ENCODE results near the gene ATOH1.

DNA sequence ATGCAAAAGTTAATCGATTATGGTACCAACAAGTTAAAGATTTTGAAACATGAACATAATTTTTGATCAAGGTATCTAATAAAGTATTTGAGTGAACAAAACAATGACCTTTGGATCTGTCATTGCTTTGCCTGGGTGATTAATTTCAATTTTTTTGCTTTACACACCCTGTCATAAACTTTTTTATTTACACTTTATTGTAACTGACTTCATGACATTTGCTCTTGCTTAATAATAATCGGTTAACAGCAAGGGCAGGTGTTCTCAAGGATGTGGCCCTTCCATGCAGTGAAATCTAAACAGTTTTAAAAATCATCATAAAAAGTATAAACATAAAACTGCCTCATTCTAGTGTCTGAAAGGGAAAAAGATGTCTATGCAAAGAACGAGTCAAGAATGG is 24.1 kb downstream of the ATOH1 start:
- TF ChIP-seq POLR2A (IDR thresholded peaks at IDR 0.05) = no peak
- TF ChIP-seq, protein P1, sequence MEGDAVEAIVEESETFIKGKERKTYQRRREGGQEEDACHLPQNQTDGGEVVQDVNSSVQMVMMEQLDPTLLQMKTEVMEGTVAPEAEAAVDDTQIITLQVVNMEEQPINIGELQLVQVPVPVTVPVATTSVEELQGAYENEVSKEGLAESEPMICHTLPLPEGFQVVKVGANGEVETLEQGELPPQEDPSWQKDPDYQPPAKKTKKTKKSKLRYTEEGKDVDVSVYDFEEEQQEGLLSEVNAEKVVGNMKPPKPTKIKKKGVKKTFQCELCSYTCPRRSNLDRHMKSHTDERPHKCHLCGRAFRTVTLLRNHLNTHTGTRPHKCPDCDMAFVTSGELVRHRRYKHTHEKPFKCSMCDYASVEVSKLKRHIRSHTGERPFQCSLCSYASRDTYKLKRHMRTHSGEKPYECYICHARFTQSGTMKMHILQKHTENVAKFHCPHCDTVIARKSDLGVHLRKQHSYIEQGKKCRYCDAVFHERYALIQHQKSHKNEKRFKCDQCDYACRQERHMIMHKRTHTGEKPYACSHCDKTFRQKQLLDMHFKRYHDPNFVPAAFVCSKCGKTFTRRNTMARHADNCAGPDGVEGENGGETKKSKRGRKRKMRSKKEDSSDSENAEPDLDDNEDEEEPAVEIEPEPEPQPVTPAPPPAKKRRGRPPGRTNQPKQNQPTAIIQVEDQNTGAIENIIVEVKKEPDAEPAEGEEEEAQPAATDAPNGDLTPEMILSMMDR (IDR thresholded peaks at IDR 0.05) = no peak
- no peak for TF ChIP-seq POLR2AphosphoS5 (IDR thresholded peaks at IDR 0.05)
- no peak for TF ChIP-seq EP300 (IDR thresholded peaks at IDR 0.05)

Measured in stomach (tissue), 4 donors.